Suprapubic skin (tissue), 3 donors: ENCODE measurements around the gene MCM3AP.

ENCODE experiments used
- CTCF ChIP-seq, 2 donors: fragments of 200-600 bp in 1 of 2; fragments of 450-650 bp in 1 of 2; sonication (generic) in 1 of 2; IDR thresholded peaks; one replicate each; pipeline ENCODE4 v1.5.1; 2016 to 2019; ENCODE audit warnings: antibody characterized with exemption in 2 of 2, mild to moderate bottlenecking in 1 of 2, moderate library complexity in 1 of 2
- POLR2A ChIP-seq, 2 donors: fragments of 450-650 bp; IDR thresholded peaks; one replicate each; pipeline ENCODE4 v1.6.1; 2017; ENCODE audit warnings: antibody characterized with exemption in 2 of 2, mild to moderate bottlenecking in 2 of 2, moderate library complexity in 2 of 2

- no peak for TF ChIP-seq CTCF (IDR thresholded peaks at IDR 0.05)
- no peak for TF ChIP-seq POLR2A (IDR thresholded peaks at IDR 0.05)
These were observed 29.1 kb upstream of the MCM3AP start for GRCh38 chr21:46314441-46315020.
